ENCODE measurements around the gene DOK6. TPM values are rescaled to one million over a fixed set of nuclear protein-coding genes. Genes with fewer than 3 reads are reported as not detected.
A peak's percentile ranks its signal among the peaks of the same experiment; 100 is the strongest.

Gene DOK6
- total and polyA plus RNA-seq, 2 of the 13 experiments (the other 11 are each of a cell fraction or from before 2014, with no cell fraction given): 17.0 to 17.2 TPM

DNA sequence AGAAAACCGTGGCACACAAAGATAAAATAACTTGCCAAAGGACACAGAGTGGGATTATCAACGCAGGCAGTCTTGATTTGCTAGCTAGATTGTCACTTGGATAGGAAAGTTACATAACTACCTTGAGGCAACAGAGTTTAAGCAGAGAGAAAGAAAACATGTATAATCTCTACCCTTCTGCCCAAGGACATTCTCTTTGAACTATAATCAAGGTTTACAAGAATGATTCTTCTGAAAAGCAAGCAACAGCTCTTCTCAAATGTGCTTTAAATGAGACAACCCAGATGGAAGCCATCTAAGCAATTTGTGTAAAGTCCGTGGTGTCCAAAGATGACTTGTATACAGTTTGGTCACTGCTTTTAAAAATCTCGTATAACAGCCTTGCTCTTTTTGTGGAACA lies 369.6 kb downstream of the DOK6 start (continued):
- TF ChIP-seq, protein P1, sequence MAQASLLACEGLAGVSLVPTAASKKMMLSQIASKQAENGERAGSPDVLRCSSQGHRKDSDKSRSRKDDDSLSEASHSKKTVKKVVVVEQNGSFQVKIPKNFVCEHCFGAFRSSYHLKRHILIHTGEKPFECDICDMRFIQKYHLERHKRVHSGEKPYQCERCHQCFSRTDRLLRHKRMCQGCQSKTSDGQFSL (CRISPR knock-in tag; IDR thresholded peaks at IDR 0.05): no peak
- TF ChIP-seq SMAD3 (CRISPR knock-in tag; IDR thresholded peaks at IDR 0.05): no peak
- no peak for TF ChIP-seq TARDBP (CRISPR knock-in tag; IDR thresholded peaks at IDR 0.05)
- TF ChIP-seq, protein P2, sequence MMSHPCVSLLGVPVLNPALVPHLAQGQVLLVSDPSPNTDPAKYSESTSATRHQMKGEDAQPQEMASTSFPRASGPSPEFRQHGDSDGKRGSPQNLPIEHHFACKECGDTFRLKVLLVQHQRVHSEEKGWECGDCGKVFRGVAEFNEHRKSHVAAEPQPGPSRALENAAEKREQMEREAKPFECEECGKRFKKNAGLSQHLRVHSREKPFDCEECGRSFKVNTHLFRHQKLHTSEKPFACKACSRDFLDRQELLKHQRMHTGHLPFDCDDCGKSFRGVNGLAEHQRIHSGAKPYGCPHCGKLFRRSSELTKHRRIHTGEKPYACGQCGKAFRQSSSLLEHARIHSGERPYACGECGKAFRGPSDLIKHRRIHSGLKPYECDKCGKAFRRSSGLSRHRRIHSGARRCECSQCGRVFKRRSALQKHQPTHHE (CRISPR knock-in tag; IDR thresholded peaks at IDR 0.05; ENCODE audit: borderline replicate concordance): no peak
- TF ChIP-seq, protein P3, sequence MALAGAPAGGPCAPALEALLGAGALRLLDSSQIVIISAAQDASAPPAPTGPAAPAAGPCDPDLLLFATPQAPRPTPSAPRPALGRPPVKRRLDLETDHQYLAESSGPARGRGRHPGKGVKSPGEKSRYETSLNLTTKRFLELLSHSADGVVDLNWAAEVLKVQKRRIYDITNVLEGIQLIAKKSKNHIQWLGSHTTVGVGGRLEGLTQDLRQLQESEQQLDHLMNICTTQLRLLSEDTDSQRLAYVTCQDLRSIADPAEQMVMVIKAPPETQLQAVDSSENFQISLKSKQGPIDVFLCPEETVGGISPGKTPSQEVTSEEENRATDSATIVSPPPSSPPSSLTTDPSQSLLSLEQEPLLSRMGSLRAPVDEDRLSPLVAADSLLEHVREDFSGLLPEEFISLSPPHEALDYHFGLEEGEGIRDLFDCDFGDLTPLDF (CRISPR knock-in tag; IDR thresholded peaks at IDR 0.05): no peak
- TF ChIP-seq ZNF629 (CRISPR knock-in tag; conservative IDR thresholded peaks at IDR 0.05): no peak; the same call in 1 of the 2 replicates
- no peak for TF ChIP-seq ZNF792 (CRISPR knock-in tag; IDR thresholded peaks at IDR 0.05)
- TF ChIP-seq ZKSCAN8 (CRISPR knock-in tag; IDR thresholded peaks at IDR 0.05; ENCODE audit: borderline replicate concordance): no peak
- TF ChIP-seq, protein P4, sequence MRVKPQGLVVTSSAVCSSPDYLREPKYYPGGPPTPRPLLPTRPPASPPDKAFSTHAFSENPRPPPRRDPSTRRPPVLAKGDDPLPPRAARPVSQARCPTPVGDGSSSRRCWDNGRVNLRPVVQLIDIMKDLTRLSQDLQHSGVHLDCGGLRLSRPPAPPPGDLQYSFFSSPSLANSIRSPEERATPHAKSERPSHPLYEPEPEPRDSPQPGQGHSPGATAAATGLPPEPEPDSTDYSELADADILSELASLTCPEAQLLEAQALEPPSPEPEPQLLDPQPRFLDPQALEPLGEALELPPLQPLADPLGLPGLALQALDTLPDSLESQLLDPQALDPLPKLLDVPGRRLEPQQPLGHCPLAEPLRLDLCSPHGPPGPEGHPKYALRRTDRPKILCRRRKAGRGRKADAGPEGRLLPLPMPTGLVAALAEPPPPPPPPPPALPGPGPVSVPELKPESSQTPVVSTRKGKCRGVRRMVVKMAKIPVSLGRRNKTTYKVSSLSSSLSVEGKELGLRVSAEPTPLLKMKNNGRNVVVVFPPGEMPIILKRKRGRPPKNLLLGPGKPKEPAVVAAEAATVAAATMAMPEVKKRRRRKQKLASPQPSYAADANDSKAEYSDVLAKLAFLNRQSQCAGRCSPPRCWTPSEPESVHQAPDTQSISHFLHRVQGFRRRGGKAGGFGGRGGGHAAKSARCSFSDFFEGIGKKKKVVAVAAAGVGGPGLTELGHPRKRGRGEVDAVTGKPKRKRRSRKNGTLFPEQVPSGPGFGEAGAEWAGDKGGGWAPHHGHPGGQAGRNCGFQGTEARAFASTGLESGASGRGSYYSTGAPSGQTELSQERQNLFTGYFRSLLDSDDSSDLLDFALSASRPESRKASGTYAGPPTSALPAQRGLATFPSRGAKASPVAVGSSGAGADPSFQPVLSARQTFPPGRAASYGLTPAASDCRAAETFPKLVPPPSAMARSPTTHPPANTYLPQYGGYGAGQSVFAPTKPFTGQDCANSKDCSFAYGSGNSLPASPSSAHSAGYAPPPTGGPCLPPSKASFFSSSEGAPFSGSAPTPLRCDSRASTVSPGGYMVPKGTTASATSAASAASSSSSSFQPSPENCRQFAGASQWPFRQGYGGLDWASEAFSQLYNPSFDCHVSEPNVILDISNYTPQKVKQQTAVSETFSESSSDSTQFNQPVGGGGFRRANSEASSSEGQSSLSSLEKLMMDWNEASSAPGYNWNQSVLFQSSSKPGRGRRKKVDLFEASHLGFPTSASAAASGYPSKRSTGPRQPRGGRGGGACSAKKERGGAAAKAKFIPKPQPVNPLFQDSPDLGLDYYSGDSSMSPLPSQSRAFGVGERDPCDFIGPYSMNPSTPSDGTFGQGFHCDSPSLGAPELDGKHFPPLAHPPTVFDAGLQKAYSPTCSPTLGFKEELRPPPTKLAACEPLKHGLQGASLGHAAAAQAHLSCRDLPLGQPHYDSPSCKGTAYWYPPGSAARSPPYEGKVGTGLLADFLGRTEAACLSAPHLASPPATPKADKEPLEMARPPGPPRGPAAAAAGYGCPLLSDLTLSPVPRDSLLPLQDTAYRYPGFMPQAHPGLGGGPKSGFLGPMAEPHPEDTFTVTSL (CRISPR knock-in tag; IDR thresholded peaks at IDR 0.05; ENCODE audit: borderline replicate concordance): peak; percentile 26; the same call in 1 of the 2 replicates
- no peak for TF ChIP-seq ZFP82 (CRISPR knock-in tag; IDR thresholded peaks at IDR 0.05; ENCODE audit: borderline replicate concordance)
- no peak for TF ChIP-seq POLR2G (IDR thresholded peaks at IDR 0.05; ENCODE audit: low read depth, low read length)
- no peak for TF ChIP-seq ZNF546 (CRISPR knock-in tag; conservative IDR thresholded peaks at IDR 0.05)
- TF ChIP-seq, protein P5, sequence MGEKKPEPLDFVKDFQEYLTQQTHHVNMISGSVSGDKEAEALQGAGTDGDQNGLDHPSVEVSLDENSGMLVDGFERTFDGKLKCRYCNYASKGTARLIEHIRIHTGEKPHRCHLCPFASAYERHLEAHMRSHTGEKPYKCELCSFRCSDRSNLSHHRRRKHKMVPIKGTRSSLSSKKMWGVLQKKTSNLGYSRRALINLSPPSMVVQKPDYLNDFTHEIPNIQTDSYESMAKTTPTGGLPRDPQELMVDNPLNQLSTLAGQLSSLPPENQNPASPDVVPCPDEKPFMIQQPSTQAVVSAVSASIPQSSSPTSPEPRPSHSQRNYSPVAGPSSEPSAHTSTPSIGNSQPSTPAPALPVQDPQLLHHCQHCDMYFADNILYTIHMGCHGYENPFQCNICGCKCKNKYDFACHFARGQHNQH (CRISPR knock-in tag; IDR thresholded peaks at IDR 0.05): no peak
- TF ChIP-seq, protein P6, sequence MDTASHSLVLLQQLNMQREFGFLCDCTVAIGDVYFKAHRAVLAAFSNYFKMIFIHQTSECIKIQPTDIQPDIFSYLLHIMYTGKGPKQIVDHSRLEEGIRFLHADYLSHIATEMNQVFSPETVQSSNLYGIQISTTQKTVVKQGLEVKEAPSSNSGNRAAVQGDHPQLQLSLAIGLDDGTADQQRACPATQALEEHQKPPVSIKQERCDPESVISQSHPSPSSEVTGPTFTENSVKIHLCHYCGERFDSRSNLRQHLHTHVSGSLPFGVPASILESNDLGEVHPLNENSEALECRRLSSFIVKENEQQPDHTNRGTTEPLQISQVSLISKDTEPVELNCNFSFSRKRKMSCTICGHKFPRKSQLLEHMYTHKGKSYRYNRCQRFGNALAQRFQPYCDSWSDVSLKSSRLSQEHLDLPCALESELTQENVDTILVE (CRISPR knock-in tag; IDR thresholded peaks at IDR 0.05): no peak
- TF ChIP-seq ZNF33A (CRISPR knock-in tag; IDR thresholded peaks at IDR 0.05; ENCODE audit: borderline replicate concordance): no peak
- peak; percentile 25; the same call in 1 of the 2 replicates for TF ChIP-seq GATAD2A (CRISPR knock-in tag; IDR thresholded peaks at IDR 0.05)
- TF ChIP-seq RBM22 (optimal IDR thresholded peaks at IDR 0.05; ENCODE audit: low read length): no peak
- no peak for TF ChIP-seq YEATS4 (CRISPR knock-in tag; IDR thresholded peaks at IDR 0.05; ENCODE audit: borderline replicate concordance)
- TF ChIP-seq, protein P7, sequence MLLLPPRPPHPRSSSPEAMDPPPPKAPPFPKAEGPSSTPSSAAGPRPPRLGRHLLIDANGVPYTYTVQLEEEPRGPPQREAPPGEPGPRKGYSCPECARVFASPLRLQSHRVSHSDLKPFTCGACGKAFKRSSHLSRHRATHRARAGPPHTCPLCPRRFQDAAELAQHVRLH (CRISPR knock-in tag; IDR thresholded peaks at IDR 0.05; ENCODE audit: borderline replicate concordance, low read depth): no peak
- no peak for TF ChIP-seq ZNF552 (CRISPR knock-in tag; IDR thresholded peaks at IDR 0.05; ENCODE audit: borderline replicate concordance)
